ENCODE data around the gene SRSF4.

The SRSF4 gene

DNA sequence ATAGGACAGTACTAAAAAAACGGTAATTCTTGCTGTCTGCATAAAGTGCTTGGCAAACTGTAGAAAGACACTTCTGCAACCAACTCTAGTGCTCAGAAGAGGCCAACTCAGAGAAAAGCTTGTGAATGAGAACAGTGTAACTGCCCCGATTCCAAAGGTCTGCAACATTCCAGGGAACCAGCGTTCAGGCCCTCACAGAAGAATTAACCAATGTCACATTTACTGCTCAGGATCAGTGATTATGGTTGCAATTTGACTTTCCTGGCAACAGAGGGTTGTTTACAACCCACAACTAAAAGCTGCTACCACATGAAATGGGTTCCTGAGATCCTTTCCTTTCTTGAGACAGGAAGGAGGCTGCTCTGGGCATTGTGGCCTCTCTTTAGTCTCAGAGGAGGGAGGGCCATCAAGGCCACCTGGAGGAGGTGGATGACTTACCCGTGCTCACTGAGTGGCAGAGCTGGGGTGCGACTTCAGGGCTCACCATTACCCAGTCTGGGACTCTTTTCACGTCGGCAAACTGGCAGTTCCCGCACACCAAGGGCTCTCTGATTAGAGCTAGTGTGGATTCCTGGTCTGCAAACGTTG, 15.3 kb downstream of the SRSF4 start:
- Histone ChIP-seq H3K4me1 (ENCODE audit: control insufficient read depth, low read length) (peaks cover 10% of the 10 kb centered on the region), H3K79me2 (ENCODE audit: control insufficient read depth, low read length) (peaks cover 99% of the 10 kb centered on the region), H3K27ac (ENCODE audit: low read depth, low read length) (no peak overlapping the region), H3K9me3 (ENCODE audit: control insufficient read depth, insufficient read depth, low read length) (no peaks in the 10 kb centered on the region), H3K27me3 (ENCODE audit: control insufficient read depth, low read length) (no peaks in the 10 kb centered on the region), H3K36me3 (ENCODE audit: control insufficient read depth, low read length) (peaks cover 96% of the 10 kb centered on the region), H3K4me2 (ENCODE audit: low read length) (no peak overlapping the region), H4K20me1 (ENCODE audit: control insufficient read depth, insufficient read depth, low read depth, low read length) (peaks cover 22% of the 10 kb centered on the region), H3F3A (ENCODE audit: control insufficient read depth, insufficient read depth) (peaks cover 7% of the 10 kb centered on the region; the same call in 1 of the 2 replicates), H3K9me2 (replicated peaks; ENCODE audit: control insufficient read depth, low read length) (no peaks in the 10 kb centered on the region), H3K4me3 (ENCODE audit: low read length) (no peak overlapping the region)
- TF ChIP-seq EZH2phosphoT487 (IDR thresholded peaks at IDR 0.05; ENCODE audit: borderline replicate concordance, low read length), result no peak
- TF ChIP-seq, protein P1, sequence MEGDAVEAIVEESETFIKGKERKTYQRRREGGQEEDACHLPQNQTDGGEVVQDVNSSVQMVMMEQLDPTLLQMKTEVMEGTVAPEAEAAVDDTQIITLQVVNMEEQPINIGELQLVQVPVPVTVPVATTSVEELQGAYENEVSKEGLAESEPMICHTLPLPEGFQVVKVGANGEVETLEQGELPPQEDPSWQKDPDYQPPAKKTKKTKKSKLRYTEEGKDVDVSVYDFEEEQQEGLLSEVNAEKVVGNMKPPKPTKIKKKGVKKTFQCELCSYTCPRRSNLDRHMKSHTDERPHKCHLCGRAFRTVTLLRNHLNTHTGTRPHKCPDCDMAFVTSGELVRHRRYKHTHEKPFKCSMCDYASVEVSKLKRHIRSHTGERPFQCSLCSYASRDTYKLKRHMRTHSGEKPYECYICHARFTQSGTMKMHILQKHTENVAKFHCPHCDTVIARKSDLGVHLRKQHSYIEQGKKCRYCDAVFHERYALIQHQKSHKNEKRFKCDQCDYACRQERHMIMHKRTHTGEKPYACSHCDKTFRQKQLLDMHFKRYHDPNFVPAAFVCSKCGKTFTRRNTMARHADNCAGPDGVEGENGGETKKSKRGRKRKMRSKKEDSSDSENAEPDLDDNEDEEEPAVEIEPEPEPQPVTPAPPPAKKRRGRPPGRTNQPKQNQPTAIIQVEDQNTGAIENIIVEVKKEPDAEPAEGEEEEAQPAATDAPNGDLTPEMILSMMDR (IDR thresholded peaks at IDR 0.05; ENCODE audit: low read depth, low read length, poor library complexity, severe bottlenecking), result no peak

DNA sequence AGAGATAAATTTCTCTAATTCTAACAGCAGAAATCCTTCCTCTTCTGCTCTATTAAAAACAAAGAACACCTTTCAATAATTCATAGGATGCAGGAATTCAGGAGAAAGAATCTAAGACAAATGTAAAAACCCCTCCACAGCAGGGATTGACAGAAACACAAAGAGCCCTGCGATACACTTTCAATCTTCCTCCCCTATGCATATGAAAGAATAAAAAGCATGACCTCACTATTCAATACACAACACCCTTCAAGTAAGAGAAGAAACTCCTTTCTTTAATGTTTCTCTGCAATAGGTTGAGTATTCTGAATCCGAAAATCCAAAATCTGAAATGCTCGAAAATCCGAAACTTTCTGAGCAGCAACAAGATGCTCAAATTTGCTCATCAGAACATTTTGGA, 17.1 kb downstream of the SRSF4 start:
- Histone ChIP-seq H4K20me1 (ENCODE audit: control insufficient read depth, insufficient read depth, low read depth, low read length) (peaks cover 16% of the 10 kb centered on the region), H3K79me2 (ENCODE audit: control insufficient read depth, low read length) (peaks cover 94% of the 10 kb centered on the region), H3K4me2 (ENCODE audit: low read length) (no peak overlapping the region), H3K4me1 (ENCODE audit: control insufficient read depth, low read length) (no peaks in the 10 kb centered on the region), H3F3A (ENCODE audit: control insufficient read depth, insufficient read depth) (0 out of 2 replicates have a peak, but pooled peaks cover 5% of the 10 kb centered on the region), H3K36me3 (ENCODE audit: control insufficient read depth, low read length) (peaks cover 93% of the 10 kb centered on the region), H3K9me2 (replicated peaks; ENCODE audit: control insufficient read depth, low read length) (no peaks in the 10 kb centered on the region), H3K27me3 (ENCODE audit: control insufficient read depth, low read length) (no peaks in the 10 kb centered on the region), H3K27ac (ENCODE audit: low read depth, low read length) (no peak overlapping the region), H3K4me3 (ENCODE audit: low read length) (no peak overlapping the region), H3K9me3 (ENCODE audit: control insufficient read depth, insufficient read depth, low read length) (no peaks in the 10 kb centered on the region)
- TF ChIP-seq, protein P1 (IDR thresholded peaks at IDR 0.05; ENCODE audit: low read depth, low read length, poor library complexity, severe bottlenecking), result no peak
- TF ChIP-seq EZH2phosphoT487 (IDR thresholded peaks at IDR 0.05; ENCODE audit: borderline replicate concordance, low read length), result no peak

DNA sequence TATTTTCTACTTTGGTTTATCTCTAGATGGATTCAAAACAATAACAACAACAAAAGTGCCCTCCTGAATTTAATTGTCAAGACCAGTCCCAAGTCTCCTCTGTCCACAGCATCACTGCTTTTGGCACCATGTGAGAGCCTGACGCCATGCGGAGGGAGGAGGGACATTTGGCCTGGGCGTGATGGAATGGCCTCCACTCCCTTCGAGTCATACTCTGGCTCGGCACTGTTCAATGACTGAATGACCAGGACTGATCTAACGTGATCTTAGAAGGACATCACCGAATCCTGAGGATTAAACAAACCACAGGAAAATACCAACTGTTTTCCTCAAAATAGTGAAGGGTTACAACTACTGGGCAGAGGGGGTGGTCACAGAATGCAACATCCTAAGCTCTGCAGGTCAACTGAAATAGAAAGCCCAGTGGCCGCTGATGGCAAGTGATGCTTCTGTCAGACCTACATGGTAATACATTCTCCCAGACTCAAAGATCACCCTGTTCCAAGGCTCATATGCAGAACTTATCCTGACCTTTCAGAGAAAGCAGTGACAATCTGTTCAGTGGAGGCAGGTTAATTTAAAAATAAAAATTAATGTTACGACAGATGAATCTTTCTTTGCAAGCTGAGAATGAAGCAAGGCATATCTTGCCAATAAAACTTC, 19.1 kb downstream of the SRSF4 start:
- no peaks in the 10 kb centered on the region for H3K9me3 ChIP-seq (ENCODE audit: control insufficient read depth, insufficient read depth, low read length)
- no peak overlapping the region for H3K27ac ChIP-seq (ENCODE audit: low read depth, low read length)
- TF ChIP-seq EZH2phosphoT487 (IDR thresholded peaks at IDR 0.05; ENCODE audit: borderline replicate concordance, low read length), result no peak
- TF ChIP-seq, protein P1 (IDR thresholded peaks at IDR 0.05; ENCODE audit: low read depth, low read length, poor library complexity, severe bottlenecking), result no peak
- H3K79me2 ChIP-seq (ENCODE audit: control insufficient read depth, low read length), result peaks cover 82% of the 10 kb centered on the region
- no peaks in the 10 kb centered on the region for H3K4me1 ChIP-seq (ENCODE audit: control insufficient read depth, low read length)
- H3K36me3 ChIP-seq (ENCODE audit: control insufficient read depth, low read length), result peaks cover 93% of the 10 kb centered on the region
- H3K27me3 ChIP-seq (ENCODE audit: control insufficient read depth, low read length), result no peaks in the 10 kb centered on the region
- H3K4me3 ChIP-seq (ENCODE audit: low read length), result no peak overlapping the region
- H3K9me2 ChIP-seq (replicated peaks; ENCODE audit: control insufficient read depth, low read length), result no peaks in the 10 kb centered on the region
- no peak overlapping the region for H3K4me2 ChIP-seq (ENCODE audit: low read length)
- peaks cover 5% of the 10 kb centered on the region for H4K20me1 ChIP-seq (ENCODE audit: control insufficient read depth, insufficient read depth, low read depth, low read length)
- 0 out of 2 replicates have a peak, but pooled peaks cover 5% of the 10 kb centered on the region for H3F3A ChIP-seq (ENCODE audit: control insufficient read depth, insufficient read depth)
